ENCODE results near the gene ARL14EPL. TPM values are rescaled to one million over a fixed set of nuclear protein-coding genes. Genes with fewer than 3 reads are reported as not detected.

The ARL14EPL gene
- polyA plus RNA-seq, 1 donor from 2014 or later, result 0.69 TPM

DNA sequence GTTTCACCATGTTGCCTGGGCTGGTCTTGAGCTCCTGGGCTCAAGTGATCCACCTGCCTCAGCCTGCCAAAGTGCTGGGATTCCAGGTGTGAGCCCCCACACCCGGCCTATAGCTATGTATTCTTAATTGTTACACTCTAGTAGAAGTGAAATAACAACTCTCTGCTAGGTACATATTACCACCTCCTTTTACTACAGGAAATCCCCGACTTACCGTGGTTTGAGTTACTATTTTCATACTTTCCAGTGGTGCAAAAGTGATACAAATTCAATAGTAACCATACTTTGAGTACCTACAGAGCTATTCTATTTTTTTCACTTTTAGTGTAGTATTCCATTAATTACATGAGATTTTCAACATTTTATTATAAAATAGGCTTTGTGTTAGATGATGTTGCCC is 719 bp downstream of the ARL14EPL start:
- Mint-ChIP-seq H3K9me3 (peaks cover 0 to 1% (median 0%) of the 10 kb centered on the region in 3 donors), H3K36me3 (peaks cover 2% of the 10 kb centered on the region), H3K27ac (peak overlapping the region in 2 of 3 donors; percentile 81 to 88), H3K27me3 (no peaks in the 10 kb centered on the region), H3K4me1 (peaks cover 39 to 51% (median 41%) of the 10 kb centered on the region in 3 donors), H3K4me3 (peak overlapping the region in 2 of 4 donors; percentile 9 to 71)

DNA sequence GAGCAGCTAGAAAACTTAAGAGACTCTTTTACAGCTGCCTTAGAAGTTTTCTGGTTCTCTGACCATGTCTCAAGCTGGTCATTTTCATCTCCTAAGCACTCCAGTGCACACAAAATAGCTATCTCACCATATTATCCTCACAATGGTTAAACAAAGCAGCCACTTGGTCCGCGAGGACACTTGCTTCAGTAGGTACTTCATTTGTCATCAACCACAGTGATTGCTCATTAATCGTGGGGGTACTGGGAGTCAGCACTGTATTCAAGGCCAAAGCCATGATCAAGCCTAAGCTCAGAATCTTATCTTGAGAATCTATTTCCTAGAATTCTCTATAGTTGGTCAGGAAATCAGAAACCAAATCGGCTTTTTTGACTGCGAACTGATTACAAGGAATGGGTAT is 2.9 kb downstream of the ARL14EPL start:
- Mint-ChIP-seq H3K36me3 (peaks cover 4% of the 10 kb centered on the region), H3K27me3 (no peaks in the 10 kb centered on the region), H3K4me3 (no peak overlapping the region), H3K27ac (peak overlapping the region in 2 of 3 donors; percentile 2 to 81), H3K9me3 (no peaks in the 10 kb centered on the region), H3K4me1 (peaks cover 57 to 67% (median 58%) of the 10 kb centered on the region in 3 donors)

DNA sequence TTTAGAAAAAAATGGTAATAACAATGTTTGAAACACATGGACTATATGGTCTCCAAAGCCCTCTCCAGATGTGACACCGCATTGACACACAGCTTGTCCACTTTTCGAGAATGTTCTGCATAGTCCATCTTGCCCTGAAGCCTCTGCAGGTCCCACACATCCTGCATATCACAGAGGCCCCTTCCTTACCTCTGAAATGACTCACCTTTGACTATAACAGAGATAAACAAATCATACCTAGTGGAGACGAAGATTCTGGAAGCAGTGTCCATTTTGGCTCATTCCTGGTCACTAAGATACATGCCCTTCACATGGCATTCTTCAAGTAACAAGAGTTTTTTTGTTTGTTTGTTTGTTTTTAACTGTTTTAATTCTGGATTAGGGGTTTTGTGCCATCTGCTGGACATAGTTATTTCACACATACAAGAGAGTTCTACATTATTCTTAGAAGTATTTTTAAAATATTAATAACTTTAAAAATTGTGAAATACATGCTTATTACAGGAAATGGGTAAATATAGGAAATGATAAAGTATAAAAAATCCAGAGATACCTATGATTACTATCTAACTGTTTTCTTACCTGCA is 5.1 kb downstream of the ARL14EPL start:
- peaks cover 51 to 59% (median 53%) of the 10 kb centered on the region in 3 donors for H3K4me1 Mint-ChIP-seq
- H3K27me3 Mint-ChIP-seq, result peaks cover 1% of the 10 kb centered on the region
- H3K4me3 Mint-ChIP-seq, result peak overlapping the region in 1 of 4 donors; percentile 51
- H3K36me3 Mint-ChIP-seq, result peaks cover 4% of the 10 kb centered on the region
- H3K9me3 Mint-ChIP-seq, result no peaks in the 10 kb centered on the region
- H3K27ac Mint-ChIP-seq, result peak overlapping the region in 1 of 3 donors; percentile 65

GRCh38 chr5:116038817-116039216 is 6.5 kb downstream of the ARL14EPL start:
- H3K4me1 Mint-ChIP-seq, result peaks cover 42 to 46% (median 45%) of the 10 kb centered on the region in 3 donors
- peak overlapping the region; percentile 18 to 88 (median 55) for H3K27ac Mint-ChIP-seq

GRCh38 chr5:116042375-116042774 is 10.1 kb downstream of the ARL14EPL start:
- Mint-ChIP-seq H3K27me3 (peaks cover 1% of the 10 kb centered on the region), H3K36me3 (peaks cover 2% of the 10 kb centered on the region), H3K27ac (no peak overlapping the region), H3K4me3 (no peak overlapping the region), H3K4me1 (peaks cover 21 to 23% (median 21%) of the 10 kb centered on the region in 3 donors), H3K9me3 (no peaks in the 10 kb centered on the region)

More at GRCh38 chr5:116038817-116039216, 6.5 kb downstream of the ARL14EPL start:
- H3K4me3 Mint-ChIP-seq, result peak overlapping the region in 2 of 4 donors; percentile 82 to 90
- no peaks in the 10 kb centered on the region for H3K9me3 Mint-ChIP-seq
- H3K36me3 Mint-ChIP-seq, result peaks cover 4% of the 10 kb centered on the region
- H3K27me3 Mint-ChIP-seq, result peaks cover 1% of the 10 kb centered on the region

DNA sequence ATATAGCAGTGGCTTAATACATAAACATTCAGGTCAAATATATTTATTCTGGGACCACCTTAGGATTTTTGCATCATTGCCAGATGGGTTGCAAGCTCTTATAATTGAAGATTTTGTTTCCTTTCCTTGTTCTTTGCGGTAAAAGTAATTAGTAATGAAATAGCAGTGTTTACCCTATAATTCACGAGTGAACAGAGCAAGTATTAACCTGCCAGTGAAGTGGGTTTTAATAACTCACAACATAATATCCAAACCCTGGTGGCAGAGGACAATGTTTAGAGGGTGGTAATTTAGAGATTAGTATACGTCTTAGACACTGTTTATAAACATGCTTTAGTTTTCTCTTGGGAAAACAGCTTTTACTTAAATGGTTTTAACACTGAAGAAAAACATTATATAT is 11.8 kb downstream of the ARL14EPL start:
- H3K4me3 Mint-ChIP-seq, result no peak overlapping the region
- H3K27me3 Mint-ChIP-seq, result peaks cover 1% of the 10 kb centered on the region
- no peak overlapping the region for H3K27ac Mint-ChIP-seq
- H3K4me1 Mint-ChIP-seq, result peaks cover 5 to 8% (median 5%) of the 10 kb centered on the region in 3 donors
- H3K9me3 Mint-ChIP-seq, result no peaks in the 10 kb centered on the region
- H3K36me3 Mint-ChIP-seq, result peaks cover 2% of the 10 kb centered on the region

- H3K27me3 Mint-ChIP-seq, result peaks cover 1% of the 10 kb centered on the region
- H3K36me3 Mint-ChIP-seq, result peaks cover 1% of the 10 kb centered on the region
- H3K9me3 Mint-ChIP-seq, result no peaks in the 10 kb centered on the region
- H3K4me1 Mint-ChIP-seq, result no peaks in the 10 kb centered on the region
- H3K4me3 Mint-ChIP-seq, result no peak overlapping the region
- H3K27ac Mint-ChIP-seq, result no peak overlapping the region
These were observed 13.5 kb downstream of the ARL14EPL start for GRCh38 chr5:116045821-116046220.

GRCh38 chr5:116046261-116046660 is 14.0 kb downstream of the ARL14EPL start:
- Mint-ChIP-seq H3K27ac (no peak overlapping the region), H3K4me1 (no peaks in the 10 kb centered on the region), H3K36me3 (peaks cover 4% of the 10 kb centered on the region), H3K27me3 (peaks cover 1% of the 10 kb centered on the region), H3K9me3 (no peaks in the 10 kb centered on the region), H3K4me3 (no peak overlapping the region)

DNA sequence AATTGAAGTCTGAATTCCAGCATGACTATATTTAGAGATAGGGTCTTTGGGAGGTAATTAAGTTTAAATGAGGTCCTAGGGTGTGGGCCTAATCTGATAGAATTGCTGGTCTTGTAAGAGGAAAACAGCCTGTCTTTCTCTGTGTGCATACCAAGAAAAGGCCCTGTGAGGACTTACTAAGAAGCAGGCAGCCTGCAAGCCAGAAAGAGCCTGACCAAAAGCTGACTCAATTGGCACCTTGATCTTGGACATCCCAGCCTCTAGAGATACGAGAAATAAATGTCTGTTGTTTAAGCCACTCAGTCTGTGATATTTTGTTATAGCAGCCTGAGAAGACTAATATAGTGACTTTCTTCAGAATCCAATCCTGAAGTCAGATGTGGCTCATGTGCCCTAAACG is 14.6 kb downstream of the ARL14EPL start:
- Mint-ChIP-seq H3K27ac (no peak overlapping the region), H3K4me3 (no peak overlapping the region), H3K36me3 (peaks cover 4% of the 10 kb centered on the region), H3K9me3 (no peaks in the 10 kb centered on the region), H3K4me1 (no peaks in the 10 kb centered on the region), H3K27me3 (no peaks in the 10 kb centered on the region)

DNA sequence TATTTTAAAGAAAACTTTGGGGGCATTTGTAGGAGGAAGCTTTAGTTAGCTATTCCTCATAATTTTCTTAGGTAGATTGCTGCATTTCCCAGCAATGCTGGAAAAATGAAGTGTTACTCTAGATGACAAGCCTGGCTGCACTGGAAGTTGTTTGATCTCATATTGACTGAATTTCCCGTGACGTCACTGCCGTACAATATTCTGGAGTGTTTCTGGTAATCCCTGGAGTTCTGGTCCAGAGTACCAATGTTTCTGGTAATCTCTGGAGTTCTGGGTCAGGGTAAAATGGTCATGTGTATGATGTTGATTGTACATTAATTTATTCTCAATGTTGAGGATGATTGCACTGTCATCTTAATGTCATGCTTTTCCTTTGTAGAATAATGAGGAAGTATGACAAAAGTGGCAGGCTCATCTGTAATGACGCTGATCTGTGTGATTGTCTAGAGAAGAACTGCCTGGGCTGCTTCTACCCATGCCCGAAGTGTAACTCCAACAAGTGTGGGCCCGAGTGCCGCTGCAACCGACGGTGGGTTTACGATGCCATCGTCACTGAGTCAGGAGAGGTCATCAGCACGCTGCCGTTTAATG is 26.2 kb downstream of the ARL14EPL start:
- peaks cover 1% of the 10 kb centered on the region for H3K27me3 Mint-ChIP-seq
- H3K4me1 Mint-ChIP-seq, result peaks cover 0 to 3% (median 0%) of the 10 kb centered on the region in 3 donors
- peaks cover 0 to 5% (median 0%) of the 10 kb centered on the region in 3 donors for H3K9me3 Mint-ChIP-seq
- H3K4me3 Mint-ChIP-seq, result no peak overlapping the region
- H3K27ac Mint-ChIP-seq, result no peak overlapping the region
- peaks cover 1% of the 10 kb centered on the region for H3K36me3 Mint-ChIP-seq

DNA sequence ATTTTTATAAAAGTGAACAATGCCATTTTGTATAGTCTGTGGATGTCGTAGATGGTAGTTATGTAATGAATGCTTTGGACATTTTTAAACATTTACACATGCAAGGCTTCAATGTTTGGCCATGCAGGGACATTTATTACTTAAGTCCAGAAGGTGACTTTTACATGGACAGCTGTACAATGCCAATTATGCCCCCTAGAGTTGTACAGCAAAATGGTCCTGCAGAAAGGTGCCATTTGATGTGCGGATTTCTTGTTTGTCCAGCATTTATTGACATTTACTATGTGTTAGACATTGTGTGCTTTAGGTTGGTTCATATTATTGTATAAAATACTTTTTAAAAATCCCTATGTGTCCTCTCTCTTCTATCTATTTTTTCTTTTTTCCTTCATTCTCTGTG is 30.1 kb downstream of the ARL14EPL start:
- Mint-ChIP-seq H3K9me3 (no peaks in the 10 kb centered on the region), H3K27me3 (peaks cover 1% of the 10 kb centered on the region), H3K36me3 (no peaks in the 10 kb centered on the region), H3K4me1 (peaks cover 0 to 3% (median 0%) of the 10 kb centered on the region in 3 donors), H3K4me3 (no peak overlapping the region), H3K27ac (no peak overlapping the region)

DNA sequence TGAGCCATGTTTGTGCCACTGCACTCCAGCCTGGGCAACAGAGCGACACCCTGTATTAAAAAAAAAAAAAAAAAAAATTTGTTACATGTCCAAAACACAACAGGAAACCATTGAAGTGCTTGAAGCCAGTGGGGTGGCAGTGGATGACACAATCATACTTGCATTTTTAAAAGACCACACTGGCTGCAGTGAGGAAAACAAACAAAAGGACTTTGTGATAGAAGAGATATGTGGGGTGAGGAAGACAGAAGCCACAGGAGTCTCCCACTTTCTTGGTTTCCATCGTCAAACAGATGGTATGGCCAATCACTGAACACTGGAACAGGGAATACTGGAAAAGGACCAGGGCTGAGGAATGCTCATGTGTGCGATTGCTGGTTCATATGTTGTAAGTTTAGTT is 31.7 kb downstream of the ARL14EPL start:
- Mint-ChIP-seq H3K4me3 (no peak overlapping the region), H3K4me1 (peaks cover 0 to 1% (median 0%) of the 10 kb centered on the region in 3 donors), H3K9me3 (no peaks in the 10 kb centered on the region), H3K27ac (no peak overlapping the region), H3K36me3 (no peaks in the 10 kb centered on the region), H3K27me3 (peaks cover 1% of the 10 kb centered on the region)

GRCh38 chr5:116068028-116068632 is 35.9 kb downstream of the ARL14EPL start:
- H3K27ac Mint-ChIP-seq, result no peak overlapping the region
- no peaks in the 10 kb centered on the region for H3K36me3 Mint-ChIP-seq
- H3K27me3 Mint-ChIP-seq, result peaks cover 1% of the 10 kb centered on the region
- peaks cover 0 to 1% (median 0%) of the 10 kb centered on the region in 3 donors for H3K4me1 Mint-ChIP-seq
- no peak overlapping the region for H3K4me3 Mint-ChIP-seq
- no peaks in the 10 kb centered on the region for H3K9me3 Mint-ChIP-seq

DNA sequence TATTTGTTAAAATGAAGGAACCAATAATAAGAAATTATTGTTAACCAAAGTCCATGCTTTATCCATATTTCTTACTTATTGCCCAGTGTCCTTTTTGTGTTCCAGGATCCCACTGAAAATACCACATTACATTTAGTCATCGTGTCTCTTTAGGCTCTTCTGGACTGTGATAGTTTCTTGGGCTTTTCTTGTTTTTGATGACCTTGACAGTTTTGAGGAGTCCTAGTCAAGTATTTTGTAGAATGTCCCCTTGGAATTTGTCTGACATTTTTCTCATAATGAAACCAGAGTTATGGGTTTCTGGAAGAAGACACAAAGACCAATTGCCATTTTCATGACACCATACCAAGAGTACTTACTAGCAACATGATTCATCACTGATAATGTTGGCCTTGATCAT is 38.9 kb downstream of the ARL14EPL start:
- Mint-ChIP-seq H3K36me3 (no peaks in the 10 kb centered on the region), H3K27me3 (no peaks in the 10 kb centered on the region), H3K4me1 (peaks cover 10 to 12% (median 10%) of the 10 kb centered on the region in 3 donors), H3K27ac (no peak overlapping the region), H3K4me3 (no peak overlapping the region), H3K9me3 (peaks cover 0 to under 1% (median 0%) of the 10 kb centered on the region in 3 donors)

DNA sequence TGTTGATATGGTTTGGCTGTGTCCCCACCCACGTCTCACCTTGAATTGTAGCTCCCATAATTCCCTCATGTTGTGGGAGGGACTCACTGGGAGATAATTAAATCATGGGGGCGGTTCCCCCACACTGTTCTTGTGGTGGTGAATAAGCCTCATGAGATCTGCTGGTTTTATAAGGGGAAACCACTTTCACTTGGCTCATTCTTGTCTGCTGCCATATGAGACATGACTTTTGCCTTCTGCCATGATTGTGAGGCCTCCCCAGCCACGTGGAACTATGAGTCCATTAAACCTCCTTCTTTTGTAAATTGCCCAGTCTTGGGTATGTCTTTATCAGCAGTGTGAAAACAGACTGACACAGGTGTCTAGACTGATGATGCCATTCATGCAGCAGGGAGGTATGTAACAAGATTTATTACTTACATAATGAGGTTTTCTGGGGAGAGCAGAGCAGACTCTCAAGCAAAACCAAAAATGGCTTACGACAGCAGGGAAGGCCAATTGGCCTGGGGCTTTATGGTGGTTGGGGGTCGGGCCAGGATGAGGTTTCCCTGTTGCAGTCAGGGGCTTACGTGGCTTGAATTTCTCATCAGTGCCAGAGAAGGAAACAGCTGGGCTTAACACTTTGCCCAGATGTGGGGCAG is 43.0 kb downstream of the ARL14EPL start:
- peaks cover 22 to 23% (median 22%) of the 10 kb centered on the region in 3 donors for H3K4me1 Mint-ChIP-seq
- no peaks in the 10 kb centered on the region for H3K36me3 Mint-ChIP-seq
- peaks cover 0 to 3% (median 0%) of the 10 kb centered on the region in 3 donors for H3K9me3 Mint-ChIP-seq
- peak overlapping the region in 2 of 3 donors; percentile 29 to 78 for H3K27ac Mint-ChIP-seq
- H3K4me3 Mint-ChIP-seq, result peak overlapping the region in 3 of 4 donors; percentile 47 to 62 (median 50)
- no peaks in the 10 kb centered on the region for H3K27me3 Mint-ChIP-seq
